A673 (cell line): Measurements from ENCODE around the gene CDH4. TPM values are rescaled to one million over a fixed set of nuclear protein-coding genes. Genes with fewer than 3 reads are reported as not detected.

Experiments used
- BruUV-seq: library from RNA; stranded (reverse); fragments of 400-500 nt; replicated peaks from 2 replicates; lab custom pipeline; 2021; lab: Mats Ljungman, UMichigan
- CTCF ChIA-PET: fragments of 300-600 bp; sonication (Branson Sonifier 250); formaldehyde crosslinking; loops from one replicate; lab custom pipeline; 2022; ENCODE audit warnings: antibody characterized with exemption; lab: Charles Lee
- POLR2A ChIA-PET: fragments of 300-600 bp; sonication (Branson Sonifier 250); formaldehyde crosslinking; loops from one replicate; lab custom pipeline; 2022; ENCODE audit warnings: antibody characterized with exemption; ENCODE audit not compliant: low non-redundant PET; lab: Charles Lee
- DNase-seq: peaks from one replicate; pipeline ENCODE4 v3.0.0-alpha.2; 2015; ENCODE audit warnings: low spot score
- H3K27ac ChIP-seq: fragments of 200-600 bp; sonication (generic); 2 replicates; pipeline ENCODE4 v1.5.1; 2016; ENCODE audit warnings: mixed run types, low read depth, mild to moderate bottlenecking, mixed read lengths, antibody characterized with exemption, low read length; ENCODE audit not compliant: poor library complexity, severe bottlenecking
- H3K27me3 ChIP-seq: fragments of 200-600 bp; sonication (generic); replicated peaks from 2 replicates; pipeline ENCODE4 v1.6.1; 2017; ENCODE audit warnings: mixed run types, low read depth, mild to moderate bottlenecking, mixed read lengths, antibody characterized with exemption, low read length; ENCODE audit not compliant: insufficient read depth, poor library complexity
- H3K36me3 ChIP-seq: fragments of 200-600 bp; sonication (generic); 2 replicates; pipeline ENCODE4 v1.6.1; 2016; ENCODE audit warnings: mixed run types, mild to moderate bottlenecking, mixed read lengths, antibody characterized with exemption, low read length; ENCODE audit not compliant: insufficient read depth, poor library complexity, severe bottlenecking
- H3K4me1 ChIP-seq: fragments of 200-600 bp; sonication (generic); 2 replicates; pipeline ENCODE4 v1.6.1; 2017; ENCODE audit warnings: mixed run types, mild to moderate bottlenecking, mixed read lengths, antibody characterized with exemption, low read length; ENCODE audit not compliant: insufficient read depth, poor library complexity, severe bottlenecking
- H3K4me3 ChIP-seq: fragments of 200-600 bp; sonication (generic); 2 replicates; pipeline ENCODE4 v1.5.1; 2016; ENCODE audit warnings: low read depth, mixed run types, mild to moderate bottlenecking, mixed read lengths, low read length; ENCODE audit not compliant: poor library complexity, severe bottlenecking
- H3K9me3 ChIP-seq: fragments of 200-600 bp; sonication (generic); 2 replicates; pipeline ENCODE4 v1.6.1; 2016; ENCODE audit warnings: mixed run types, low read depth, mild to moderate bottlenecking, mixed read lengths, antibody characterized with exemption, low read length; ENCODE audit not compliant: poor library complexity, severe bottlenecking
- EZH2 ChIP-seq: fragments of 200-600 bp; sonication (generic); IDR thresholded peaks from 2 replicates; pipeline ENCODE4 v1.6.1; 2017; ENCODE audit warnings: borderline replicate concordance, low read depth, mild to moderate bottlenecking, mixed read lengths, antibody characterized with exemption, low read length; ENCODE audit not compliant: poor library complexity, severe bottlenecking
- intact Hi-C: fragments of 100-400 bp; cut with micrococcal nuclease; formaldehyde crosslinking; loops from one replicate; pipeline ENCODE4 v1.10.0; 2022; ENCODE audit not compliant: unreplicated experiment
- total RNA-seq: library from RNA; stranded (reverse); gene quantifications from 2 replicates; pipeline ENCODE4 v1.2.3, GENCODE V29; 2021
- TF ChIP-seq, protein P1 (sequence below): fragments of 300-800, 200-600 bp; sonication (generic); conservative IDR thresholded peaks from 2 replicates; pipeline ENCODE4 v1.5.1; 2017; ENCODE audit warnings: low read depth, mild to moderate bottlenecking, antibody characterized with exemption, low read length, moderate library complexity, mixed read lengths

The CDH4 gene
- total RNA-seq, 1 experiment from 2014 or later: 8.3 TPM

DNA sequence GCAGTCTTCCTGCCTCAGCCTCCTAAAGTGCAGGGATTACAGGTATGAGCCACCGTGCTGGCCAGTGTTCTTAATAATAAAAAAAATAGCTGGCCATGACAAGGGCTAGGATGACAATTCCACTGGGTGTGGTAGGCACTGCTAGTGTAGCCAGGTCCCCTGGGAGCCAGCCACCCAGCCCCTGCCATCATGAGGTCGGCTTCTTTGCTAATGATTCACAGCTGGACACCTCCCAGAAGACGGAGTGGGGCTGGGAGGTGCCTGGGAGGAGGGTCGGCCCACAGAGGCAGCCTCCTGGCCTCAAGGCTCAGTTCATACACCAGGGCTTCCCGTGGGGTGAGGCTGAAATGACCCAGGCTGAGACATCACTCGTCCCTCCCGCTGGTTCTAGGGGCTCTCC lies 583.2 kb downstream of the CDH4 start:
- Histone ChIP-seq H3K36me3 (no peaks in the 10 kb centered on the region), H3K4me1 (no peaks in the 10 kb centered on the region), H3K27me3 (peaks cover 25% of the 10 kb centered on the region), H3K27ac (no peak overlapping the region), H3K4me3 (no peak overlapping the region), H3K9me3 (no peaks in the 10 kb centered on the region)
- no peak for DNase-seq
- POLR2A ChIA-PET: no interaction called here
- BruUV-seq: no TSS peak
- TF ChIP-seq, protein P1, sequence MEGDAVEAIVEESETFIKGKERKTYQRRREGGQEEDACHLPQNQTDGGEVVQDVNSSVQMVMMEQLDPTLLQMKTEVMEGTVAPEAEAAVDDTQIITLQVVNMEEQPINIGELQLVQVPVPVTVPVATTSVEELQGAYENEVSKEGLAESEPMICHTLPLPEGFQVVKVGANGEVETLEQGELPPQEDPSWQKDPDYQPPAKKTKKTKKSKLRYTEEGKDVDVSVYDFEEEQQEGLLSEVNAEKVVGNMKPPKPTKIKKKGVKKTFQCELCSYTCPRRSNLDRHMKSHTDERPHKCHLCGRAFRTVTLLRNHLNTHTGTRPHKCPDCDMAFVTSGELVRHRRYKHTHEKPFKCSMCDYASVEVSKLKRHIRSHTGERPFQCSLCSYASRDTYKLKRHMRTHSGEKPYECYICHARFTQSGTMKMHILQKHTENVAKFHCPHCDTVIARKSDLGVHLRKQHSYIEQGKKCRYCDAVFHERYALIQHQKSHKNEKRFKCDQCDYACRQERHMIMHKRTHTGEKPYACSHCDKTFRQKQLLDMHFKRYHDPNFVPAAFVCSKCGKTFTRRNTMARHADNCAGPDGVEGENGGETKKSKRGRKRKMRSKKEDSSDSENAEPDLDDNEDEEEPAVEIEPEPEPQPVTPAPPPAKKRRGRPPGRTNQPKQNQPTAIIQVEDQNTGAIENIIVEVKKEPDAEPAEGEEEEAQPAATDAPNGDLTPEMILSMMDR: no peak
- TF ChIP-seq EZH2: no peak
- intact Hi-C loops: no loop called here
- CTCF ChIA-PET: no interaction called here

DNA sequence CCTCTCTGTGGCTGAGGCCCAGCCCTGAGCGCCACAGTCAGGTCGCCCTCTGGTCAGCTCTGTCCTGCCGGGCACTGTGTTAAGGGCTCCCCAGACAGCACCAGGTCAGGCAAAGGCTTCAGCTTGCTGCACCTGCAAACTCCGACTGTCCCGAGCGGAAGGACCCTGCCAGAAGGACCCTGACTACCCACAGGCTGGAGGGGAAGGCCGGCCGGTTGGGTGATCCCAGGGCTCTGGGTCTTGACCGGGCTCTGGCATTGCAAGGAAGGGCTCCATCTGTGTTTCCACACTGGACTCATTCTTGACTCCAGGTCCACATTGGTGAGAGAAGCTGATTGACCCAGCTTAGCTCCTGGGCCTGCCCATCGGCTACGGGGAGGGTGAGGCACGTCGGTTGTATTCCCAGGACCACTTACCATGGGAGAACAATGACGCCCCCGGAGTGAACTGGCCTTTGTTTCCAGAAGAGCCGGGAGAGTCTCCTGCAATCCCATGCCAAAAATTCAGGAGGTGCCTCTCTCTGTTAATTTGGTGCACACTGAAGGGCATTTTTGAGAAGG lies 583.8 kb downstream of the CDH4 start:
- intact Hi-C loops: no loop called here
- Histone ChIP-seq H3K9me3 (no peaks in the 10 kb centered on the region), H3K27me3 (peaks cover 25% of the 10 kb centered on the region), H3K36me3 (no peaks in the 10 kb centered on the region), H3K4me3 (no peak overlapping the region), H3K27ac (no peak overlapping the region), H3K4me1 (no peaks in the 10 kb centered on the region)
- ChIA-PET CTCF (no interaction called here), POLR2A (interaction anchor here (0.5 kb wide), 1 partner anchor 24 kb away, joined by 5 read pairs; no protein-coding TSS in a partner anchor)
- BruUV-seq: no TSS peak
- no peak for DNase-seq
- TF ChIP-seq, protein P1: no peak
- no peak for TF ChIP-seq EZH2

DNA sequence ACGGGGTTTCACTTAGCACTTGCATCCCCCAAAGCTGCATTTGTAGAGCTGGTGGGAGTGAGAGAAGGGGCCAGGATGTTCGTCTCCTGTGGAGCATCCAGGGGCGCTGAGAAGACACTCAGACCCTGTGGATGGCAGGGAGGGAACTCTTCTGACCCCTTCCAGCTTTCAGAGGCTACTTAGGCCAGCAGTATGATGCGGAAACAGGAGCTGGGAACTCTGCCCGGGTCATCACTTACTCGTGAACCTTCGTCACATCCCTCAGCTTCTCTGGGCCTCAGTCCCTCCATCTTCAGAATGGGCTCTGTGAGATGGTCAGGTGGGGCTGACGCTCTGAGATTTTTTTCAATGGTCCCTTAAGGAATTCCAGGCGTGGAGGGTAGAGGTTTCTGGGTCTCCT lies 585.1 kb downstream of the CDH4 start:
- CTCF ChIA-PET: no interaction called here
- Histone ChIP-seq H3K9me3 (no peaks in the 10 kb centered on the region), H3K4me1 (no peaks in the 10 kb centered on the region), H3K4me3 (no peak overlapping the region), H3K27ac (no peak overlapping the region), H3K36me3 (no peaks in the 10 kb centered on the region), H3K27me3 (peaks cover 16% of the 10 kb centered on the region)
- BruUV-seq: no TSS peak
- intact Hi-C loops: no loop called here
- no peak for DNase-seq
- POLR2A ChIA-PET: no interaction called here
- no peak for TF ChIP-seq EZH2
- TF ChIP-seq, protein P1: no peak
